HEK293T (cell line): Measurements from ENCODE around the gene USP21.

Experiments
- CTCF ChIA-PET: fragments of 350-600 bp; formaldehyde crosslinking; extraction: SDS; loops from one replicate; lab custom pipeline; 2021; ENCODE audit warnings: antibody characterized with exemption, inconsistent platforms; lab: Yijun Ruan, JAX
- POLR2A ChIA-PET: fragments of 350-600 bp; formaldehyde crosslinking; extraction: SDS; loops from one replicate; lab custom pipeline; 2020; ENCODE audit warnings: antibody characterized with exemption, inconsistent platforms; lab: Yijun Ruan, JAX
- DNase-seq: peaks from one replicate; pipeline ENCODE4 v3.0.0; 2012; ENCODE audit warnings: mixed read lengths; ENCODE audit errors: extremely low spot score
- ARNT ChIP-seq: fragments of 450-650 bp; IDR thresholded peaks from 2 replicates; pipeline ENCODE4 v1.6.1; 2017; ENCODE audit warnings: mild to moderate bottlenecking
- BHLHE40 ChIP-seq: fragments of 450-650 bp; IDR thresholded peaks from 2 replicates; pipeline ENCODE4 v1.6.1; 2016; ENCODE audit warnings: mild to moderate bottlenecking, moderate library complexity, borderline replicate concordance
- CTBP1 ChIP-seq: fragments of 450-650 bp; IDR thresholded peaks from 2 replicates; pipeline ENCODE4 v1.6.1; 2016; ENCODE audit warnings: borderline replicate concordance
- ELF4 ChIP-seq: fragments of 450-650 bp; IDR thresholded peaks from 2 replicates; pipeline ENCODE4 v1.6.1; 2017; ENCODE audit warnings: antibody characterized with exemption
- FOXA1 ChIP-seq: fragments of 450-650 bp; IDR thresholded peaks from 2 replicates; pipeline ENCODE4 v1.6.1; 2016; ENCODE audit warnings: mild to moderate bottlenecking
- FOXK2 ChIP-seq: fragments of 450-650 bp; IDR thresholded peaks from 2 replicates; pipeline ENCODE4 v1.6.1; 2016; ENCODE audit warnings: mild to moderate bottlenecking
- FOXM1 ChIP-seq: fragments of 450-650 bp; IDR thresholded peaks from 2 replicates; pipeline ENCODE4 v1.6.1; 2017; ENCODE audit warnings: mild to moderate bottlenecking, borderline replicate concordance
- HDGF ChIP-seq: fragments of 450-650 bp; IDR thresholded peaks from 2 replicates; pipeline ENCODE4 v1.6.1; 2017; ENCODE audit warnings: antibody characterized with exemption, borderline replicate concordance
- L3MBTL2 ChIP-seq: fragments of 450-650 bp; conservative IDR thresholded peaks from 2 replicates; pipeline ENCODE4 v1.6.1; 2016; ENCODE audit warnings: mild to moderate bottlenecking
- LEF1 ChIP-seq: fragments of 450-650 bp; IDR thresholded peaks from 2 replicates; pipeline ENCODE4 v1.6.1; 2017; ENCODE audit warnings: mild to moderate bottlenecking, borderline replicate concordance
- NFRKB ChIP-seq: fragments of 450-650 bp; IDR thresholded peaks from 2 replicates; pipeline ENCODE4 v1.6.1; 2016; ENCODE audit warnings: mild to moderate bottlenecking, moderate library complexity
- SP1 ChIP-seq: fragments of 450-650 bp; IDR thresholded peaks from 2 replicates; pipeline ENCODE4 v1.6.1; 2017
- SUZ12 ChIP-seq: fragments of 450-650 bp; IDR thresholded peaks from 2 replicates; pipeline ENCODE4 v1.6.1; 2016; ENCODE audit warnings: mild to moderate bottlenecking
- TARDBP ChIP-seq: fragments of 450-650 bp; IDR thresholded peaks from 2 replicates; pipeline ENCODE4 v1.6.1; 2016
- ZNF384 ChIP-seq: fragments of 450-650 bp; IDR thresholded peaks from 2 replicates; pipeline ENCODE4 v1.6.1; 2016
- TF ChIP-seq, protein P1 (sequence below): fragments of 450-650 bp; IDR thresholded peaks from 2 replicates; pipeline ENCODE4 v1.6.1; 2016

USP21 gene

DNA sequence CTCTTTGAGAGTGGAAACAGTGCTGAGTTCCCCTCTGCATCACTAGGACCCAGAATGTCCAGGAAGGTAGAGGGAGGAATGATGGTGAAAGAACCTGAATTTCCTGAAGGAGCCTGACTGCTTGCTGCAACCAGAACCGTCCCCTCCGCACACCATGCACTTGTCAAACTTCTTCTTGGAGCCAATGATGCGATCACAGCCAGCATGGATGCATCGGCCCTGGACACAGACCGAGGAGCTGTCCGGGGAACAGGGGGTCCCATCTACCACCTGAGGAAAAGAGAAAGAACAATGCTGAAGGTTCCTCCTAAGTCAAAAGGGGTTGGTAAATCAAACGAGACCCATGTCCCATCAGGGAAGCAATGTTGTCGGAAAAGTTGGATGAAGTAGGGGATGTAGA lies 32.7 kb downstream of the USP21 start:
- TF ChIP-seq FOXM1: no peak
- no peak for TF ChIP-seq FOXK2
- no peak for TF ChIP-seq SUZ12
- ChIA-PET POLR2A (interaction anchor here (1.1 to 2.4 kb wide), 2 partner anchors 10 kb away, joined by 4 to 13 read pairs; partner anchors contain the start of gene NDUFS2), CTCF (interaction anchor here (1.0 to 2.2 kb wide), 6 partner anchors 9 to 190 kb away, joined by 3 to 9 read pairs (median 4); partner anchors contain the start of genes NDUFS2, PPOX and TOMM40L)
- no peak for DNase-seq

DNA sequence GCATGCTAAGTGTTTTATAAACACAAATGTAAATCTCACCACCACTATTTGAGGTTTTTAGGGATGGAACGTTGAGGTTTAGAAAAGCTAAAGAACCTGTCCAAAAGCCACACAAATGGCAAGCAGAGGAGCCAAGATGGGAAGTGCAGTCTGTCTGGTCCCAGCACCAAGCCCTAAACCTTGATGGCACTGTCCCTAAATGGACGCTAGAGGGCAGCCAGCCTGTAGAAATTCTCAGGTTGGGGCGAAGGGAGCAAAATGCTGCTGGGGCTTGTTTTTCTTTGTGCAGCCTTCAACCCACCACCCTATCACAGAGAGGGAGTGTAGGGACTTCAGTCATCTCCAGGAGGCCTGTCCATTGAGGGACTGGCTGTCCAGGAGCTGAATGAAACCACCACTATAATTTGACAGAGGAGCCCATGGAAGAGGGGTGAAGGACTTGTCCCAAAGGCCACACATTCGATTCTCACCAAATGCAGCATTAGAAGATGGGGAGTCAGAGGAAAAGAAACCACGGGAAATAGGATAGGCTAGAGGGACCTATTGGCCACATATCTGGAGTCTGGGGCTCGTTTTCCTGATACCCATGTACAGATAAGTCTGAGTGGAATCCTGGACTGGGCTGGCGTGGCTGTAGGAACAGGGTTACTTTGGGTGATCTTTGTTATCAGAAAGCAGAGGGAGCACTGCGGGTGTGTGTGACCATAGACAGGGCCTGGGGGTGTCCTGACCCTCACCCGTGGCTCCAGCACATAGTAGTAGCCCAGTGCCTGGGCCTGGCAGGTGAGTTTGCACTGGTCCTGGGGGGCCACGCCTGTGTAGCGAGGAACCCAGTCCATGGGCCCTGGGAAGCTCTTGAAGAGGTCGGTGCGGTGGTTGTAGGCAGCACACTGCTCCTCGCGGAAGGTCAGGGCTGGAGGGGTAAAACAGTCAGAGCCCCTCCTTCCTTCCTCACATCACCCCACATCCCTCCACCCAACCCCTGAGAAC lies 33.5 kb downstream of the USP21 start:
- TF ChIP-seq ARNT (no peak), FOXK2 (no peak), L3MBTL2 (no peak), SUZ12 (no peak), FOXA1 (no peak), ZNF384 (no peak), BHLHE40 (no peak), LEF1 (no peak), SP1 (no peak), CTBP1 (no peak)
- TF ChIP-seq, protein P1, sequence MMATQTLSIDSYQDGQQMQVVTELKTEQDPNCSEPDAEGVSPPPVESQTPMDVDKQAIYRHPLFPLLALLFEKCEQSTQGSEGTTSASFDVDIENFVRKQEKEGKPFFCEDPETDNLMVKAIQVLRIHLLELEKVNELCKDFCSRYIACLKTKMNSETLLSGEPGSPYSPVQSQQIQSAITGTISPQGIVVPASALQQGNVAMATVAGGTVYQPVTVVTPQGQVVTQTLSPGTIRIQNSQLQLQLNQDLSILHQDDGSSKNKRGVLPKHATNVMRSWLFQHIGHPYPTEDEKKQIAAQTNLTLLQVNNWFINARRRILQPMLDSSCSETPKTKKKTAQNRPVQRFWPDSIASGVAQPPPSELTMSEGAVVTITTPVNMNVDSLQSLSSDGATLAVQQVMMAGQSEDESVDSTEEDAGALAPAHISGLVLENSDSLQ: no peak
- ChIA-PET CTCF (interaction anchor here (0.5 to 2.2 kb wide), 6 partner anchors 9 to 181 kb away, joined by 3 to 9 read pairs (median 4); partner anchors contain the start of genes NDUFS2, PPOX and TOMM40L), POLR2A (interaction anchor here (2.4 kb wide), 1 partner anchor 10 kb away, joined by 13 read pairs; the partner anchor contains the start of gene NDUFS2)
- DNase-seq: peak; percentile 86

DNA sequence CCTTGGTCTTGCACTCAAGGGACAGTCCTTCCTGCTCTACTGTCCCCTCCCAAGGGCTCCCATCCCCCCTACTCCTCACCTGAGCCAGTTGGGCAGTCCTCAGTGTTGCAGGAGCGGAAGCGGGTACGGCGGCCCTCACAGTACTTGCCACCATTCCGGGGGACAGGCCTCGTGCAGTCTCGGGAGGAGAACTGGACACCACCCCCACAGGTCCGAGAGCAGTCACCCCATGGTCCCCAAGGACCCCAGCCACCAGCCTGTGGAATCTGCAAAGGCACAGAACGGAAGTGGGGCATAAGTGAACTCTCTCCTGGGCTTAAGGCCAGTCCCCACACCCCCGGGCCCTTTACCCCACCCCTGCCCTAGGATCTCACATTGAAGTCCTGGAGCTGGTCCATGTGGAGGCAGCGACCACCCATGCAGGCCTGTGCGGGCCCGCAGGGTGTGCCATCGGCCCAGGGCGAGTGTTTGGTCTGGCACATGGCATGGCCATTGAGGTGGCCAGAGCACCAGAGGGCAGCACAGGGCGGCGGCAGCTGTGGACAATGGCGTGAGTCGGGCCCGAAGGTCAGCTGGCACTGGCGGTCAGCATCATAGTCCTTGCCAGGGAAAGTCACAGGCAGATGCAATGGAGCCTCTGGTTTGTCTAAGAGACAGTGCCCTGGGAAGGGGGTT lies 34.4 kb downstream of the USP21 start:
- POLR2A ChIA-PET: interaction anchor here (2.4 kb wide), 1 partner anchor 9 kb away, joined by 13 read pairs; the partner anchor contains the start of gene NDUFS2
- DNase-seq: no peak

DNA sequence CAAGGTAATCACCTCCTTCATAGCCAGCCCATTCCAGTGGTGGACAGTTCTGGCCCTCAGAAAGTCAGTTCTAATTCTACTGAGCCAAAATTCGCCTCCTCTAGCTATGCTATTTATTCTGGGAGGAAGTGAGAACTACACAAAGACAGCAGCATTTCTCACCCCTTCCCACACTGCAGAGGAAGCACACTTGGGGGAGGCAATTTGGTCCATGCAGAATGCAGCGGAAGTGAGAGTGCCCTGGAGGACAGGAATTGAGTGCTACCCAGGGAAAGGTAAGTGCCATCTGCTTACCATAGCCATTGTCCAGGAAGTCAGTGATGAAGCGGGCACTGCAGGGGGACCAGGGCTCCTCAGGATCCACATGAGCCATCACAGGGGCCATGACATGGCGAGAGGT lies 35.9 kb downstream of the USP21 start:
- POLR2A ChIA-PET: no interaction called here

More for the DNA sequence above, 34.4 kb downstream of the USP21 start:
- TF ChIP-seq ELF4 (no peak), BHLHE40 (no peak), SP1 (no peak), L3MBTL2 (no peak), CTBP1 (no peak), NFRKB (no peak), ZNF384 (no peak), HDGF (no peak), FOXK2 (no peak), TARDBP (no peak), LEF1 (no peak), FOXM1 (no peak), ARNT (no peak), FOXA1 (no peak)
- TF ChIP-seq, protein P1: no peak
- CTCF ChIA-PET: interaction anchor here (0.5 to 1.8 kb wide), 2 partner anchors 8 to 10 kb away, joined by 3 to 9 read pairs; partner anchors contain the start of gene NDUFS2

DNA sequence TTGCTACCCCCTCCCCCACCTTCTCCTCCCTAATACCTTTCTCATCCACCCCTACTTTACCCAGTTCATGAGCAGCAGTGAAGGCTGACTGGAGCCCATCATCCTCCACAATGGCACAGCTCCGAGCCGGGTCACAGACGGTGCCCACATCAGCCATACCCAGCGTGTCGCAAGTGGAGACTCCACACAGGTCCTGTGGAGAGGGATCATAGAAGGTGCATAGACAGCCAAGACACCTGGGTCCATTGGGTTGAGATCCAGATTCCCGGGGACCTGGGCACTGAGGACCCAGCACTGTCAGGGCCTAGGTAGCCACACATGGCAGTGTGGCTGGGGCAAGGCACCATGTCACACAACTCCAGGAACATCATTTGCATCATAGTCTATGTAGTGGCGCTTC lies 36.8 kb downstream of the USP21 start:
- DNase-seq: no peak
- ChIA-PET POLR2A (no interaction called here), CTCF (no interaction called here)
- TF ChIP-seq NFRKB (no peak), LEF1 (no peak), ARNT (no peak), SUZ12 (no peak), ELF4 (no peak), FOXA1 (no peak), HDGF (no peak), FOXK2 (no peak), SP1 (no peak), FOXM1 (no peak), L3MBTL2 (no peak), TARDBP (no peak), BHLHE40 (no peak), ZNF384 (no peak)
- TF ChIP-seq, protein P1: no peak

More for the DNA sequence above, 35.9 kb downstream of the USP21 start:
- no peak for DNase-seq
- no peak for TF ChIP-seq SUZ12
- TF ChIP-seq BHLHE40: no peak
- no peak for TF ChIP-seq ARNT
- TF ChIP-seq TARDBP: no peak
- no peak for TF ChIP-seq FOXA1
- CTCF ChIA-PET: no interaction called here
